ENCODE data around the gene PHLDA1. TPM values are rescaled to one million over a fixed set of nuclear protein-coding genes. Genes with fewer than 3 reads are reported as not detected.

The PHLDA1 gene
- total RNA-seq, 1 donor from 2014 or later = 2.5 TPM

DNA sequence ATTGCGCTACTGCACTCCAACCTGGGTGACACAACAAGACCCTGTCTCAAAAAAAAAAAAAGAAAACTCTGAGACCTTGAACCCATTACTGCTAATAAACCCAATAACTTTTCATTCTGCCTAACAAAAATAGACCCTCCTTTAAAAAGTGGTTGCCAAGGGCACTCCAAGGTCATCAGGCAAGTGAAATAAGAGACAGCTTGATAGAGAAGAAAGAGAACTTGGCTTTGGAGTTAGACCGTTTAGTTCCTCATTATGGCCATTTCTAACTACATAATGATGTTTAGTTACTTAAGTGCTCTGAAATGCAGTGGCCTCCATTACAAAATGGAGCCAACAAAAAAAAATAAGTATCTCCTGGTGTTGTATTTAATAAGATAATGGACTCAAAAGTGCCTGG is 55.9 kb downstream of the PHLDA1 start:
- DNase-seq = no peak
- intact Hi-C loops (cut with micrococcal nuclease) = no loop called here
- ATAC-seq = no peak

Other genes starting within 250 kb of the PHLDA1 start
- gene NAP1L1, start 52.9 kb upstream of the PHLDA1 start, total RNA-seq = 316 TPM